Measurements from ENCODE around the gene REPS2.

DNA sequence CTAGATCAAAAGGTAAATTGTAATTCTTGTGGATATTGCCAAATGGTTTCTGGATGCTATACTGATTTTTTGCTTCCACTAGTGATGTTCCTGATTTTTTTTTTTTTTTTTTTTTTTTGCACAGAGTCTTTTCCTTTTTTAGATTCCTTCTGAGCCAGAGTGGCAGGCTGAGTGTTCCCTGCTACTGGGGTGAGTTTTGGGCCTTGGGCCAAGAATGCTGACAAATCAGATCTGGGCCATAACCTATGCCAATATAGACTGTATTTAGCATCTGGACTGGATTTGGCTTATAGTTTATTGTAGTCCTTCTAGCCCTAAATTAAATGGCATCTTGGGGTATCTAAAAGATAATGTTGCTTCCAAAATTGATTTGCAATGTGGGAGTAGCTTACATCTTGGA, 52.8 kb downstream of the REPS2 start:
- TF ChIP-seq, protein P1, sequence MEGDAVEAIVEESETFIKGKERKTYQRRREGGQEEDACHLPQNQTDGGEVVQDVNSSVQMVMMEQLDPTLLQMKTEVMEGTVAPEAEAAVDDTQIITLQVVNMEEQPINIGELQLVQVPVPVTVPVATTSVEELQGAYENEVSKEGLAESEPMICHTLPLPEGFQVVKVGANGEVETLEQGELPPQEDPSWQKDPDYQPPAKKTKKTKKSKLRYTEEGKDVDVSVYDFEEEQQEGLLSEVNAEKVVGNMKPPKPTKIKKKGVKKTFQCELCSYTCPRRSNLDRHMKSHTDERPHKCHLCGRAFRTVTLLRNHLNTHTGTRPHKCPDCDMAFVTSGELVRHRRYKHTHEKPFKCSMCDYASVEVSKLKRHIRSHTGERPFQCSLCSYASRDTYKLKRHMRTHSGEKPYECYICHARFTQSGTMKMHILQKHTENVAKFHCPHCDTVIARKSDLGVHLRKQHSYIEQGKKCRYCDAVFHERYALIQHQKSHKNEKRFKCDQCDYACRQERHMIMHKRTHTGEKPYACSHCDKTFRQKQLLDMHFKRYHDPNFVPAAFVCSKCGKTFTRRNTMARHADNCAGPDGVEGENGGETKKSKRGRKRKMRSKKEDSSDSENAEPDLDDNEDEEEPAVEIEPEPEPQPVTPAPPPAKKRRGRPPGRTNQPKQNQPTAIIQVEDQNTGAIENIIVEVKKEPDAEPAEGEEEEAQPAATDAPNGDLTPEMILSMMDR (IDR thresholded peaks at IDR 0.05; ENCODE audit: insufficient read depth, low read depth, low read length) = no peak
- TF ChIP-seq EZH2 (IDR thresholded peaks at IDR 0.05; ENCODE audit: insufficient read depth, low read length) = no peak

Measured in astrocyte (in vitro differentiated cells and primary cell).